ENCODE measurements around the gene SLC25A1. TPM values are rescaled to one million over a fixed set of nuclear protein-coding genes. Genes with fewer than 3 reads are reported as not detected.
"Not testable (repeated sequence)": the region's sequence is repeated elsewhere in the genome, so short reads cannot be mapped to it uniquely, and the experiment has no call there.

SLC25A1 gene
- total RNA-seq, 1 experiment from 2014 or later: 62.6 TPM

DNA sequence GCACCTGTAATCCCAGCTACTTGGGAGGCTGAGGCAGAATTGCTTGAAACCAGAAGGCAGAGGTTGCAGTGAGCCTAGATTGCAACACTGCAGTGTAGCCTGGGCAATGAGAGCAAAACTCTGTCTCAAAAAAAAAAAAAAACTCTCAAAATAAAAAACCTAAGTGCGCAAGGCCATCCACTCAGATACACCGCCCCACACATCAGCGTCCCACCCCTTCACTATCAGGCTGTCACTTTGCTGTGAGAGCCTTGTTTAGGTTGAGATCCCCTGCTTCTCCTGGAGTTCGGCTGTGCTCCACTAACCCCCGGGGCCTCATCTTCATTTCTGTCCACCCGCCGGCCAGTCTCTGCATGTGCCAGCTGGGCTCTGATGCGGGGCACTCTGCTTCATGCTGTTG is 12.1 kb downstream of the SLC25A1 start:
- DNase-seq (ENCODE audit: low spot score): no peak

DNA sequence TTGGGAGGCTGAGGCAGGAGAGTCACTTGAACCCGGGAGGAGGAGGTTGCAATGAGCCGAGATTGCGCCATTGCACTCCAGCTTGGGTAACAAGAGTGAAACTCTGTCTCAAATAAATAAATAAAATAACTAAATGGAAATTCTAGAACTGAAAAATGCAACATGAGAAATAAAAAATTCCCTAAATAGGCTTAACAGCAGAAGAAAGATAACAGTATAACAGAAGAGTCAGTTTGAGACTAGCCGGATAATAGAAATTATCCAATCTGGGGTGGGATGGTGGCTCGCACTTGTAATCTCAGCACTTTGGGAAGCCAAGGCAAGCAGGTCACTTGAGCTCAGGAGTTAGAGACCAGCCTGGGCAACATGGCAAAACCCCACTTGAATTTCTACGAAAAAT is 14.1 kb downstream of the SLC25A1 start:
- DNase-seq (ENCODE audit: low spot score): no peak

DNA sequence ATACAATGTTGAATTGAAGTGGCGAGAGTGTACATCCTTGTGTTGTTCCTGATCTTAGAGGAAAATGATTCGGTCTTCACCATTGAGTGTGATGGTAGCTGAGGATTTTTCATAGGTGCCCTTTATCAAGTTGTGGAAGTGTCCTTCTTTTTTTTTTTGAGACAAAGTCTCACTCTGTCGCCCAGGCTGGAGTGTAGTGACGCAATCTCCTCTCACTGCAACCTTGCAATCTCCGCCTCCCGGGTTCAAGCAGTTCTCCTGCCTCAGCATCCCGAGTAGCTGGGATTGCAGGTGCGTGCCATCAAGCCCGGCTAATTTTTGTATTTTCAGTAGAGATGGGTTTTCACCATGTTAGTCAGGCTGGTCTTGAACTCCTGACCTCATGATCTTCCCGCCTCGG is 19.9 kb downstream of the SLC25A1 start:
- not testable (repeated sequence) for DNase-seq (ENCODE audit: low spot score)

- not testable (repeated sequence) for DNase-seq (ENCODE audit: low spot score)
These were observed 22.4 kb downstream of the SLC25A1 start for GRCh38 chr22:19156109-19156508.

GRCh38 chr22:19152942-19153883 is 25.3 kb downstream of the SLC25A1 start:
- no peak for DNase-seq (ENCODE audit: low spot score)

GRCh38 chr22:19151329-19152191 is 27.0 kb downstream of the SLC25A1 start:
- DNase-seq (ENCODE audit: low spot score): no peak

GRCh38 chr22:19150482-19151328 is 27.8 kb downstream of the SLC25A1 start:
- DNase-seq (ENCODE audit: low spot score): no peak

GRCh38 chr22:19149991-19150390 is 28.5 kb downstream of the SLC25A1 start, which contains the start of gene GSC2:
Gene GSC2, minus strand, starts transcription at chr22:19150292. Its CDS starts 9 bp downstream, at chr22:19150283.
- no peak for DNase-seq (ENCODE audit: low spot score)

DNA sequence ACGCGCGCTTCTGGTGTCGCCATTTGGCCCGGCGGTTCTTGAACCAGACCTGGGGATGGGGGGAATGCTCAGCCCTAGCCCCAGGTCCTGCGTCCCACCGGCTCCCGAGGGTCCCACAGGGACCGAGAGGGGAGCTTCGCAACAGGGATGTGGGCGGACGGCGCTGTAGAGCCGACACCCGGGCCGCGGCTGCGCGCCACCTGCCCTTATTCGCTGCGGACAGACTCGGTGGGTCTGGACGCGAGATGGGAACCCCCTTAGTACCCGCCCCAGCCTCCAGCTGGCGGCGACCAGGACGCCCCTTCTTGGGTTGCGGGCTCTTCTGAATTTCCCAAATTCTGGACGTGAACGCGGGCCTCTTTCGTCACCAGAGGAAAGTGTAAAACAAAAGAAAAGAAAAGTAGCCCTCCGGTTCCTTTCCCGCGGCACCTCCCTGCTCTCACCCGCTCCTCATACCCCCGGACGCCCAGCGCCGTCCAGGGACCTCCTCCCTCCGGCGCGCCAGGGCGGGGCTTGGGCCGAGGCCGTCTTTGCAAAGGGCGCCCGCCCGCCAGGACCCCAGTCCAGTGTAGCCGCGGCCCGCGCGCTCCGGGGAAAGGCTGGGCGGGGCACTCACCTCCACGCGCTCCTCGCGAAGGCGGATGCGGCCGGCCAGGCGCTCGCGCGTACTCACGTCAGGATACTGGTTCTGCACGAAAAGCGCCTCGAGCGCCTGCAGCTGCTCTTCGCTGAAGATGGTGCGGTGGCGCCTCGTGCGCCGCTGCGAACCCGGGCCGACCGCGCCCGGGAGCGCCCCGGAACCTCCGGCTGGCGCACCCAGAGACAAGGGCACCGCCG is 29.3 kb downstream of the SLC25A1 start:
- DNase-seq (ENCODE audit: low spot score): no peak

DNA sequence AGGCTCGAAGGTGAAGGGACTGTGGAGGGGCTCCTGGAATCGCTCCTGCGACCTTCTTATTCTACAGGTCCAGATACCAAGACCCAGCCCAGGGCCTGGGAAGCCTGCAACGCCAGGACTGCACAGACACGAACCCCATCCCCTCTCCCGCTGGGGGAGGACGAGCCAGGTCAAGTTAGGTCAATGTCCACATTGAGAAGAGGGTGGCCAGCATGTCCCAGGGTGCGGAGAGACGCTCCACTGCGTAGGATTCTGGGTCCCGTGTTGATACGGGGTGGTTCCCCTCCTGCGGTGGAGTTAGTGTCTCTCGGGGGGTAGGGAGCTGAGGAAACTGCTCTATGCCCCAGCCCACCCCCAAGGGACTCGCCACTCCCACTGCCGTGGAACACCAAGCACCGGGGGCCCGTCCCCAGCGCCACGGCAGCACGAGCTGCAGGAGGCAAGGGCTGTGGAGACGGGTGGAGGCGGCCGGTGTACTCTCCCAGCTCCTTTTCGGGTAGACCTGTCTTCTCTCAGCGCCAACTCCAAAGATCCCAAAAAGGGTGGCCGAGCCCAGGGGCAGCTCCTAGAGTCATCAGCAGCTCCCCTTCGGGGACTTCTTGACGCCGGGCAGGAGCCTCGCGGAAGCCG is 30.0 kb downstream of the SLC25A1 start:
- DNase-seq (ENCODE audit: low spot score): no peak

DNA sequence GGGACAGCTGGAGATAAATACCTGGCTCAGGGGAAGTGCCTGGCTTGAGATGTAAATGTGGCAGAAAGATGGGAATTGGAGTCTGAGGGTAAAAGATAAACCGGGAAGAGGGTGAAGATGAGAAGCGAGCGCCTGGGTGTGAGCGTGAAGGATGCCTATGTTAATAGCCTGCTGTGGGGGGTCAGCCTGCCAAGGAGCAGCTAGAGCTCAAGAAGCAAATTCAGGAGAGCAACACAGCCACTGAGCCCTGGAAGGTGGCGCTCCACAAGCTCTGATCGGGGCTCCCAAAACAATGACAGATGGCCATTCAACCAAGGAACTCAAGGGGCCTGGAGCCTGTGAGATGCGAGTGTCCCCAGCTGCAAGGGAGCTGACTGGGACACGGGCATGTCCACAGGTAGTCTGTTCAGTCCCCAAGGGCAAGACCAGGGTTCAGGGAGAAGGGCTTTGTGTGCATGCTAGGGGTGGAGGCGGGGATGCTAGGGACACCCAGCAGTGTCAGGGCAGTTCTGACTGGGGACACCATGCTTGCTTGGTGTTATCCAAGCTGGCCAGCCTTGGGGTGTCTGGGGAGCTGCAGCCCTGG is 31.2 kb downstream of the SLC25A1 start:
- DNase-seq (ENCODE audit: low spot score): no peak

- DNase-seq (ENCODE audit: low spot score): no peak
These were observed 32.1 kb downstream of the SLC25A1 start for GRCh38 chr22:19146215-19146968.

- DNase-seq (ENCODE audit: low spot score): no peak
These were observed 34.6 kb downstream of the SLC25A1 start for GRCh38 chr22:19143967-19144400.

GRCh38 chr22:19143212-19143611 is 35.3 kb downstream of the SLC25A1 start:
- no peak for DNase-seq (ENCODE audit: low spot score)

DNA sequence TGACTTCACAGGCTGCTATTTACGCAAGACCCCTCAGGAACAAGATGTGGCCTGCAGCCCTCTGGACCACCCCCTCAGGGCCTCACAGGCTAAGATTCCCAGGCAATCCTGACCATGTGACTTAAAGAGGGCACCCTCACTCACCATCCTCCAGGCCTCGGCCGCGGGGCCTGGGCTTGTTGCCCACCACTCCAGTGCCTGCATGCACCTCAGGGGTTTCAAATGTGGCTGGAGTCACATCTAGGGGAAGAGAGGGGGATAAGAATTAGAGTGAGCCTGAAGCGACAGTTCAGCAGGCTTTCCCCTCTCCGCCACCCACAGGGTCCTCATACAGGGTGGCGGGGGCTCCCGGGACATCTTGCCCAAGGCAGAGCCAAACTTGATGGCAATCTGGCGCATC is 36.1 kb downstream of the SLC25A1 start:
- DNase-seq (ENCODE audit: low spot score): no peak

GRCh38 chr22:19139974-19140373 is 38.6 kb downstream of the SLC25A1 start:
- no peak for DNase-seq (ENCODE audit: low spot score)

DNA sequence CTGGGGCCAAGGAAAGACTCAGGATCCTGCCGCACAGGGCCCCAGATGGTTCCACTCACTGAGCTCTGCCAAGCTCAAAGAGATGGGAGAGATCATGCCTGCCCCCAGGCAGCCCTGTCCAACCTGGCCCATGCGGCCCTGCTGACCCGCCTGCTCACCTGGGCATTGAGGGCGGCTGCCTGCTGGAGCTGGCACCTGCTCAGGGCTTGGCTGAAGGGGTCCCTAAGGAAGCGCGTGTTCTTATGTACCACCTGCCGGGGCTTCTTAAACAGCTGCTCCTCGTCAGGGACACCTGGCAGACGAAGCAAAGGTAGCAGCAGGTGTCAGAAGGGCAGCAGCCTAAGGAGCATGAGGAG is 39.6 kb downstream of the SLC25A1 start:
- no peak for DNase-seq (ENCODE audit: low spot score)

GRCh38 chr22:19138217-19139000 is 40.1 kb downstream of the SLC25A1 start:
- no peak for DNase-seq (ENCODE audit: low spot score)
